AG09309 (cell line): Measurements from ENCODE around the gene CCDC92.
A peak's percentile ranks its signal among the peaks of the same experiment; 100 is the strongest.

Experiments used
- DNase-seq: peaks from one replicate; pipeline ENCODE4 v3.0.0-alpha.2; 2010; ENCODE audit warnings: low read depth
- H3K4me3 ChIP-seq: 2 replicates; pipeline ENCODE4 v1.5.1; 2011; ENCODE audit warnings: mild to moderate bottlenecking, low read depth, low read length, moderate library complexity; ENCODE audit not compliant: control insufficient read depth
- TF ChIP-seq, protein P1 (sequence below): IDR thresholded peaks from 2 replicates; pipeline ENCODE4 v1.5.1; 2011; ENCODE audit warnings: mild to moderate bottlenecking, low read depth, low read length, inconsistent platforms; ENCODE audit not compliant: insufficient read depth, control insufficient read depth; ENCODE audit errors: missing control alignments

The CCDC92 gene

DNA sequence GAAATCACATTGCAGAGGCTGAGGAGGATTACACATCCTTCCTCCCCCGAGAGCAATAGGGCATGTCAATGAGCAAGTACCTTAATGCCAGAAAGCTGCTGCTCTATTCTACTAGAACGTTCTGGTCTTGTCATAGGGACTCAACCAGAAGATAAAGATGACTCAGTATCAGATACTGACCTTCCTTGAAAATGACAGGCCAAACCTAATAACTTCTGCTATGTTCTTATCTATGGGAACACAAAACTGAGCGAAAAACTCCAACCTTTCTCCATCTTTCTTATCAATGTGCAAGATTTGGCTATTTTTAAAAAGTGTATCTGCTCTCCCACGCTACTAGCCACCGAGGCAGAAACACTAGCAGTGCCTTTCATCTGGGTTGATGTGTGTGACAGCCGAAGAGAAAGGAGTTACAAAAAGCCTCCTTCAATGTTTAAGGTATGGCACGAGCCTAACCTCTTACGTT lies 5.5 kb downstream of the CCDC92 start:
- DNase-seq, result no peak
- H3K4me3 ChIP-seq, result no peak overlapping the region
- TF ChIP-seq, protein P1, sequence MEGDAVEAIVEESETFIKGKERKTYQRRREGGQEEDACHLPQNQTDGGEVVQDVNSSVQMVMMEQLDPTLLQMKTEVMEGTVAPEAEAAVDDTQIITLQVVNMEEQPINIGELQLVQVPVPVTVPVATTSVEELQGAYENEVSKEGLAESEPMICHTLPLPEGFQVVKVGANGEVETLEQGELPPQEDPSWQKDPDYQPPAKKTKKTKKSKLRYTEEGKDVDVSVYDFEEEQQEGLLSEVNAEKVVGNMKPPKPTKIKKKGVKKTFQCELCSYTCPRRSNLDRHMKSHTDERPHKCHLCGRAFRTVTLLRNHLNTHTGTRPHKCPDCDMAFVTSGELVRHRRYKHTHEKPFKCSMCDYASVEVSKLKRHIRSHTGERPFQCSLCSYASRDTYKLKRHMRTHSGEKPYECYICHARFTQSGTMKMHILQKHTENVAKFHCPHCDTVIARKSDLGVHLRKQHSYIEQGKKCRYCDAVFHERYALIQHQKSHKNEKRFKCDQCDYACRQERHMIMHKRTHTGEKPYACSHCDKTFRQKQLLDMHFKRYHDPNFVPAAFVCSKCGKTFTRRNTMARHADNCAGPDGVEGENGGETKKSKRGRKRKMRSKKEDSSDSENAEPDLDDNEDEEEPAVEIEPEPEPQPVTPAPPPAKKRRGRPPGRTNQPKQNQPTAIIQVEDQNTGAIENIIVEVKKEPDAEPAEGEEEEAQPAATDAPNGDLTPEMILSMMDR, result no peak

DNA sequence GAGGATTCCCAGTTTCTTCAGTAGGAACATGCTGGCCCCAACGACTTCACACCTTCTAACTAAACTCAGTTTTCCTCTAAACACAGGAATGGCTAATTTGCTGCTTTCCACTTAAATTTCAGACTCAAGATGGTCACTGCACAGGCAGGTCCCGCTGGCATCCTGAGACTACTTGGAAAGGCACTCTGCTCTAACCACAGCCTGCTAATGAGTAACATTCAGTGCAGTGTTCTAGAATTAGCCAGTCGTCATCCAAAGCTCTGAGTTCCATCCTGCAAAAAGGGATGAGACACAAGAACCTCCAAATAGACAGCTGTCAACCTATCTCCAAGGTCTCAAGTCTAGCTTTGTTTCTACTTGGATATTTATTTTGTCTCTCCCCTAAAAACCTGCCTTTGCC lies 6.0 kb downstream of the CCDC92 start:
- no peak overlapping the region for H3K4me3 ChIP-seq
- peak; percentile 34 for DNase-seq
- TF ChIP-seq, protein P1, result no peak

- H3K4me3 ChIP-seq, result no peak overlapping the region
- DNase-seq, result no peak
- TF ChIP-seq, protein P1, result no peak
These were observed 7.2 kb downstream of the CCDC92 start for GRCh38 chr12:123965382-123965781.

DNA sequence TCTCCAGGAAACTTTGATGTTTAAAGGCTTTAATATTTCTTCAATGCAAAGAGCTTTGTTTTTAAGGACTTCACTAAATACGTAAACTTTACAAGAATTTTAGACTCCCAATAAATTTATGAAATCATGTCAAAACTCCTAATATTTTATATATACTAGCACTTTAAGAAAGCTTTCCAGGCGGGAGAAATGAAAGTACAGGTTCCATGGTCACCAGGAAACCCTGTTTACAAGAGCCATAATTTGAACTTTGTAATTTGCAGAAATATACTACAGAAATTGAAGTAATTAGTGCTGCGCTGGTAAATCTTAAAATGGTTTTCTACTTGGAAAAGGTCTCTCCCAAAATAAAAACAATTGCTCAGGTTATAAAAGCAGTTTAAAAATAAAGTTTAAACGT lies 8.8 kb downstream of the CCDC92 start:
- no peak overlapping the region for H3K4me3 ChIP-seq
- TF ChIP-seq, protein P1, result no peak
- DNase-seq, result no peak

DNA sequence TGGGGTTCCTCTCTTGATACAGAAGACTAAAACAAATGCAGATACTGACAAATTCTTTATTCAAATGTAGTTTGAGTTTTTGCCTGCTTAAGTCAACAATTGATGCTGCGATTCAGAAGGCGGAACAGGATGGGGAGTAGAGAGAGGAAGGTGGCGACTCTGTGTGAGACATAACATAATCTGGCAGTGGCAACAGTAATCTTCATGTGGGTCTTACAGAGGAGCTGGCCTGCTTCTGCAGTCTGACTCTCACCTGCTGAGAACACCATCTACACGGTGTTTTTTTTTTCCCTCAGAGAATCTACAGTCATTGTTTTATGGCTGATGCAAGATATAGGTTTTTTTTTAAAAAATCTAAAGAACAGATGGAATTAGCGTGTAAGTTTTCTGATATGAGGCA lies 10.1 kb downstream of the CCDC92 start:
- no peak for DNase-seq
- TF ChIP-seq, protein P1, result no peak
- H3K4me3 ChIP-seq, result no peak overlapping the region

- TF ChIP-seq, protein P1, result no peak
These were observed 10.9 kb downstream of the CCDC92 start for GRCh38 chr12:123961585-123962345.

More at GRCh38 chr12:123961585-123962345, 10.9 kb downstream of the CCDC92 start:
- DNase-seq, result no peak
- H3K4me3 ChIP-seq, result no peak overlapping the region
